ENCODE measurements around the gene KLHL9. TPM values are rescaled to one million over a fixed set of nuclear protein-coding genes. Genes with fewer than 3 reads are reported as not detected.

KLHL9 gene, protein sequence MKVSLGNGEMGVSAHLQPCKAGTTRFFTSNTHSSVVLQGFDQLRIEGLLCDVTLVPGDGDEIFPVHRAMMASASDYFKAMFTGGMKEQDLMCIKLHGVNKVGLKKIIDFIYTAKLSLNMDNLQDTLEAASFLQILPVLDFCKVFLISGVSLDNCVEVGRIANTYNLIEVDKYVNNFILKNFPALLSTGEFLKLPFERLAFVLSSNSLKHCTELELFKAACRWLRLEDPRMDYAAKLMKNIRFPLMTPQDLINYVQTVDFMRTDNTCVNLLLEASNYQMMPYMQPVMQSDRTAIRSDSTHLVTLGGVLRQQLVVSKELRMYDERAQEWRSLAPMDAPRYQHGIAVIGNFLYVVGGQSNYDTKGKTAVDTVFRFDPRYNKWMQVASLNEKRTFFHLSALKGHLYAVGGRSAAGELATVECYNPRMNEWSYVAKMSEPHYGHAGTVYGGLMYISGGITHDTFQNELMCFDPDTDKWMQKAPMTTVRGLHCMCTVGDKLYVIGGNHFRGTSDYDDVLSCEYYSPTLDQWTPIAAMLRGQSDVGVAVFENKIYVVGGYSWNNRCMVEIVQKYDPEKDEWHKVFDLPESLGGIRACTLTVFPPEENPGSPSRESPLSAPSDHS
- total RNA-seq (30.5 TPM), polyA plus RNA-seq (ENCODE audit: insufficient read depth, low read depth, low replicate concordance) (10.4 TPM)
- long read RNA-seq, donor 1, full-length matches to known transcripts: 33 of 33 reads
- long read RNA-seq, donor 1, partial matches to known transcripts: 0 of 33 reads
- long read RNA-seq, donor 1, other reads (novel, unspliced or antisense): 0 of 33 reads
- long read RNA-seq, donor 2, full-length matches to known transcripts: 37 of 37 reads
- long read RNA-seq, donor 2, partial matches to known transcripts: 0 of 37 reads
- long read RNA-seq, donor 2, other reads (novel, unspliced or antisense): 0 of 37 reads
- long read RNA-seq, donor 3, full-length matches to known transcripts: 41 of 41 reads
- long read RNA-seq, donor 3, partial matches to known transcripts: 0 of 41 reads
- long read RNA-seq, donor 3, other reads (novel, unspliced or antisense): 0 of 41 reads
- long read RNA-seq, donor 4, full-length matches to known transcripts: 38 of 38 reads
- long read RNA-seq, donor 4, partial matches to known transcripts: 0 of 38 reads
- long read RNA-seq, donor 4, other reads (novel, unspliced or antisense): 0 of 38 reads
- long read RNA-seq, donor 5, full-length matches to known transcripts: 2 of 2 reads
- long read RNA-seq, donor 5, partial matches to known transcripts: 0 of 2 reads
- long read RNA-seq, donor 5, other reads (novel, unspliced or antisense): 0 of 2 reads
- long read RNA-seq, donor 6, full-length matches to known transcripts: 56 of 56 reads
- long read RNA-seq, donor 6, partial matches to known transcripts: 0 of 56 reads
- long read RNA-seq, donor 6, other reads (novel, unspliced or antisense): 0 of 56 reads
- long read RNA-seq, donor 7, full-length matches to known transcripts: 45 of 46 reads
- long read RNA-seq, donor 7, partial matches to known transcripts: 0 of 46 reads
- long read RNA-seq, donor 7, other reads (novel, unspliced or antisense): 1 of 46 reads
- long read RNA-seq, donor 8, full-length matches to known transcripts: 36 of 36 reads
- long read RNA-seq, donor 8, partial matches to known transcripts: 0 of 36 reads
- long read RNA-seq, donor 8, other reads (novel, unspliced or antisense): 0 of 36 reads
- long read RNA-seq, donor 9, full-length matches to known transcripts: 27 of 27 reads
- long read RNA-seq, donor 9, partial matches to known transcripts: 0 of 27 reads
- long read RNA-seq, donor 9, other reads (novel, unspliced or antisense): 0 of 27 reads
- long read RNA-seq, donor 10, full-length matches to known transcripts: 36 of 36 reads
- long read RNA-seq, donor 10, partial matches to known transcripts: 0 of 36 reads
- long read RNA-seq, donor 10, other reads (novel, unspliced or antisense): 0 of 36 reads

DNA sequence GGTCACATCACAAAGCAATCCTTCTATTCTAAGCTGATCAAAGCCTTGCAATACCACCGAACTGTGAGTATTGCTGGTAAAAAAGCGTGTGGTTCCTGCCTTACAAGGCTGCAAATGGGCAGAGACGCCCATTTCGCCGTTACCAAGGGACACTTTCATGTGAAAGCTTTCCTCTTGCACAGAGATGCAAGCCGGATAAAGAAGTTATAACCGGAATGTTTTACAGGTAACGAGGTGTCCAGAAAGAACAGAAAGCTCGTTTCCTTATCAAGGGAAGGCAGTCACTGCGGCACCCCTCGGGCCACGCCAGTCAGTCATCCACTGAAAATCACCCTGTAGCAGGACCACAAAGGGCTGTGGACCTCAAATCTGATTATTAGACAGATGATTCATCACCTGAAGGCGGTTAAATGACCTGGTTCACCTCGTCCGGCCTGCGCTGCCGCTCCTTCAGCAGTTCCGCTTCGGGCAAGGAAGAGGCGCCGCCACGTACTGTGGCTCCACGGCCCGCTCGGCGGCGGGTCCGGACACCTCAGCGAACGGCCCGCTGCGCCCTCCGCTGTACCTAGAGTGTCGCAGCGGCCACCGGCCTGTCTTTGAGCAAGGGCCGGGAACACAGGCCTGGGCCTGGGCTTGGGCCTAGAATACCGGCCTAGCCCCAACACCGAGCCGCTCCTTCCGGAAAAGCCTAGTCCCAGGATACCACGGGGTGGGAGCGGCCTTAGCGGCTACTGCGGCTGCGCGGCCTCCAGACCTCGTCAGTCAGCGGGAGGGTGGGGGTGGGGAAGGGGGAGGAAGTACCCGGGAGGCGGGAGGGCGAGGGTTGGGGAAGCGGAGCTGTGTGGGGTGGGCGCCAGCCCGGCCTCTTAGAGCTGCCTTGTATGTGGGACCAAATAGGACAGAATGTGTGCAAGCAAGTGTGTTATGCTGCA, at the start of gene KLHL9:
TSS of gene KLHL9 (minus strand) at position 704 of the 932 bp plus-strand sequence. CDS start at position 159, 545 bp downstream.
- DNase-seq: peak; percentile 95 to 98 (median 96)
- Histone ChIP-seq H3K27me3 (ENCODE audit: control insufficient read depth, insufficient read depth, low read length) (no peaks in the 10 kb centered on the region), H3K4me1 (ENCODE audit: control insufficient read depth in 2 of 3, insufficient read depth in 2 of 3, low read depth in 1 of 3, low read length in 3 of 3) (peaks cover 5 to 16% (median 12%) of the 10 kb centered on the region in 3 donors), H3K27ac (ENCODE audit: low read depth in 2 of 2, low read length in 2 of 2) (peak within 1 kb of the TSS; percentile 88 to 94), H3K36me3 (ENCODE audit: control insufficient read depth in 2 of 3, insufficient read depth in 3 of 3, low read length in 3 of 3) (peaks cover 0 to 4% (median 0%) of the 10 kb centered on the region in 3 donors), H3K9me3 (ENCODE audit: control insufficient read depth in 2 of 3, insufficient read depth in 1 of 3, low read length in 3 of 3) (no peaks in the 10 kb centered on the region), H3K9ac (ENCODE audit: low read length in 3 of 3) (peak within 1 kb of the TSS; percentile 97 to 100 (median 100)), H3K4me3 (ENCODE audit: low read length in 3 of 3) (peak within 1 kb of the TSS; percentile 92 to 98 (median 96))
- TF ChIP-seq, protein P1, sequence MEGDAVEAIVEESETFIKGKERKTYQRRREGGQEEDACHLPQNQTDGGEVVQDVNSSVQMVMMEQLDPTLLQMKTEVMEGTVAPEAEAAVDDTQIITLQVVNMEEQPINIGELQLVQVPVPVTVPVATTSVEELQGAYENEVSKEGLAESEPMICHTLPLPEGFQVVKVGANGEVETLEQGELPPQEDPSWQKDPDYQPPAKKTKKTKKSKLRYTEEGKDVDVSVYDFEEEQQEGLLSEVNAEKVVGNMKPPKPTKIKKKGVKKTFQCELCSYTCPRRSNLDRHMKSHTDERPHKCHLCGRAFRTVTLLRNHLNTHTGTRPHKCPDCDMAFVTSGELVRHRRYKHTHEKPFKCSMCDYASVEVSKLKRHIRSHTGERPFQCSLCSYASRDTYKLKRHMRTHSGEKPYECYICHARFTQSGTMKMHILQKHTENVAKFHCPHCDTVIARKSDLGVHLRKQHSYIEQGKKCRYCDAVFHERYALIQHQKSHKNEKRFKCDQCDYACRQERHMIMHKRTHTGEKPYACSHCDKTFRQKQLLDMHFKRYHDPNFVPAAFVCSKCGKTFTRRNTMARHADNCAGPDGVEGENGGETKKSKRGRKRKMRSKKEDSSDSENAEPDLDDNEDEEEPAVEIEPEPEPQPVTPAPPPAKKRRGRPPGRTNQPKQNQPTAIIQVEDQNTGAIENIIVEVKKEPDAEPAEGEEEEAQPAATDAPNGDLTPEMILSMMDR (IDR thresholded peaks at IDR 0.05; ENCODE audit: borderline replicate concordance, extremely low read depth, insufficient read depth): no peak
- intact Hi-C loops (cut with DNase I): no loop called here
- no peak for FAIRE-seq

DNA sequence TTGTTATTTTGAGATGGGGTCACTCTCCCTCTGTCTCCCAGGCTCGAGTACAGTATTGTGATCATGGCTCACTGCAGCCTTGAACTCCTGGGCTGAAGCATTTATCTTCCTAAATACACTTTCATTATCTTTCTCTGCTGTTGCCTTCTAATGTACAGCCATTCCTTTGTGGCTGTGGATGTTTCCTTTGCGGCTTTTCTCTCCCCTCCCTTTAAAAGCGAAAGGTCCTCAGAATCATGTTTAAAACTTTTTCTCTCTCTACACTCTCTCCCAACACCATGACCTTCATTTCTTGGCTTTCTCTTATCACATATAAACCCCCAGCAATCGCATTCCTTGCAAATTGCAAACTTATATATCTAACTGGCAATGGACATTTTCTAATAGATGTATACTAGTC, 48.4 kb upstream of the KLHL9 start:
- no peaks in the 10 kb centered on the region for H3K27me3 ChIP-seq (ENCODE audit: control insufficient read depth, insufficient read depth, low read length)
- TF ChIP-seq, protein P1 (IDR thresholded peaks at IDR 0.05; ENCODE audit: borderline replicate concordance, extremely low read depth, insufficient read depth): no peak
- H3K4me3 ChIP-seq (ENCODE audit: low read length in 3 of 3): no peak overlapping the region
- no peak for FAIRE-seq
- H3K9me3 ChIP-seq (ENCODE audit: control insufficient read depth in 2 of 3, insufficient read depth in 1 of 3, low read length in 3 of 3): no peaks in the 10 kb centered on the region
- intact Hi-C loops (cut with DNase I): no loop called here
- H3K36me3 ChIP-seq (ENCODE audit: control insufficient read depth in 2 of 3, insufficient read depth in 3 of 3, low read length in 3 of 3): no peaks in the 10 kb centered on the region
- H3K4me1 ChIP-seq (ENCODE audit: control insufficient read depth in 2 of 3, insufficient read depth in 2 of 3, low read depth in 1 of 3, low read length in 3 of 3): no peaks in the 10 kb centered on the region
- no peak for DNase-seq
- H3K27ac ChIP-seq (ENCODE audit: low read depth in 2 of 2, low read length in 2 of 2): no peak overlapping the region
- H3K9ac ChIP-seq (ENCODE audit: low read length in 3 of 3): no peak overlapping the region
